NT2/D1 (cell line): Measurements from ENCODE around the gene PEX5L.

Experiments
- SUZ12 ChIP-seq: IDR thresholded peaks from 2 replicates; pipeline ENCODE4 v1.6.1; 2011; ENCODE audit not compliant: insufficient read length, insufficient read depth; ENCODE audit errors: extremely low read depth
- YY1 ChIP-seq: IDR thresholded peaks from 2 replicates; pipeline ENCODE4 v1.6.1; 2011; ENCODE audit not compliant: insufficient read length, insufficient read depth
- ZNF274 ChIP-seq: IDR thresholded peaks from 2 replicates; pipeline ENCODE4 v1.6.1; 2011; ENCODE audit warnings: mild to moderate bottlenecking, low read depth, low read length

DNA sequence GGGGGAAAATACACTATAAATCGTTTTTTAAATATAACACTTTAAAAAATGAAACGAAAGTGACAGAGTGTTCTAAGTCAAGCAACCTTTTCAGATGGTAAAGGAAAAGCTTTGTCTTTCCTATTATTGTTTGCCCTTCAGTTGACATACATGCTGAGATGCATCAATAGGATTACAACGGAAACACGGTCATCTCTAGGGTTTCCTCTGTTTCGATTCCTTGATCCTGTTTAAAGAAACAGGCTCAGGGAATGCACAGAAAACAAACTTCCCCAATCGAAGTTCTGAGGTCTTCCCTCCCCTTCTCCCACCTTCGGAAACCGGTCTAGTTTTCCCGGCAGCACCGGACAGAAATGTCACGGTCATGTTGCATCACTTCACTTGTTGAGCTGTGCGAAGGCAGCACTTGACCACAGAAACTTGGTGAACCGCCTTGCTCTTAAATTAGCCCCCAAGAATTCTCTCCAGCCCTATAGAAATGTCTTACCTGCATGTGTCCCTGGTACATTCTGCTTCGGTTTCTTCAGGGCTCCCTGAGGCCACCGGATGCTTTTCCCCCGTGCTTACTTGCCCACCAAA lies 556 bp downstream of the PEX5L start:
- TF ChIP-seq YY1 (no peak), ZNF274 (no peak), SUZ12 (no peak)
